CD4-positive, alpha-beta T cell treated with Interleukin-10 for 1 hour (primary cell): ENCODE measurements around the gene DLGAP1.

Source experiments
- DNase-seq: peaks from one replicate; pipeline ENCODE4 v3.0.0-alpha.2; 2020

Gene DLGAP1

GRCh38 chr18:4285525-4285924 is 169.6 kb downstream of the DLGAP1 start:
- DNase-seq: no peak

- no peak for DNase-seq
Observed at GRCh38 chr18:4284528-4284927, 170.6 kb downstream of the DLGAP1 start.

- no peak for DNase-seq
Observed at GRCh38 chr18:4283746-4284291, 171.3 kb downstream of the DLGAP1 start.

GRCh38 chr18:4282954-4283353 is 172.2 kb downstream of the DLGAP1 start:
- no peak for DNase-seq

- no peak for DNase-seq
Observed at GRCh38 chr18:4276953-4277585, 178.0 kb downstream of the DLGAP1 start.

- no peak for DNase-seq
Observed at GRCh38 chr18:4271952-4272351, 183.2 kb downstream of the DLGAP1 start.

- no peak for DNase-seq
Observed at GRCh38 chr18:4270988-4271387, 184.1 kb downstream of the DLGAP1 start.

GRCh38 chr18:4270016-4270415 is 185.1 kb downstream of the DLGAP1 start:
- DNase-seq: no peak

- no peak for DNase-seq
Observed at GRCh38 chr18:4267641-4268040, 187.5 kb downstream of the DLGAP1 start.

GRCh38 chr18:4264347-4264791 is 190.7 kb downstream of the DLGAP1 start:
- DNase-seq: no peak

GRCh38 chr18:4260107-4260506 is 195.0 kb downstream of the DLGAP1 start:
- peak; percentile 6 for DNase-seq

- DNase-seq: no peak
Observed at GRCh38 chr18:4256766-4257417, 198.2 kb downstream of the DLGAP1 start.

GRCh38 chr18:4254840-4255239 is 200.3 kb downstream of the DLGAP1 start:
- no peak for DNase-seq

GRCh38 chr18:4252829-4253228 is 202.3 kb downstream of the DLGAP1 start:
- DNase-seq: no peak

- no peak for DNase-seq
Observed at GRCh38 chr18:4251873-4252272, 203.2 kb downstream of the DLGAP1 start.

GRCh38 chr18:4251206-4251605 is 203.9 kb downstream of the DLGAP1 start:
- DNase-seq: no peak

- no peak for DNase-seq
Observed at GRCh38 chr18:4250141-4250540, 205.0 kb downstream of the DLGAP1 start.

GRCh38 chr18:4248686-4249085 is 206.4 kb downstream of the DLGAP1 start:
- no peak for DNase-seq

- DNase-seq: no peak
Observed at GRCh38 chr18:4246374-4246773, 208.7 kb downstream of the DLGAP1 start.

GRCh38 chr18:4245456-4245855 is 209.7 kb downstream of the DLGAP1 start:
- no peak for DNase-seq

- no peak for DNase-seq
Observed at GRCh38 chr18:4242431-4243161, 212.5 kb downstream of the DLGAP1 start.

- DNase-seq: no peak
Observed at GRCh38 chr18:4241090-4241617, 214.0 kb downstream of the DLGAP1 start.

GRCh38 chr18:4238966-4239365 is 216.1 kb downstream of the DLGAP1 start:
- DNase-seq: no peak

GRCh38 chr18:4237664-4238041 is 217.5 kb downstream of the DLGAP1 start:
- no peak for DNase-seq
